Activated CD4-positive, CD25-positive, alpha-beta regulatory T cell (primary cell): Measurements from ENCODE around the gene PDE4A.
"Not testable (repeated sequence)": the region's sequence is repeated elsewhere in the genome, so short reads cannot be mapped to it uniquely, and the experiment has no call there.

ENCODE experiments used
- DNase-seq, 4 experiments: peaks; one replicate each; lab custom pipeline; 2025; lab: John Stamatoyannopoulos, UW

PDE4A gene

DNA sequence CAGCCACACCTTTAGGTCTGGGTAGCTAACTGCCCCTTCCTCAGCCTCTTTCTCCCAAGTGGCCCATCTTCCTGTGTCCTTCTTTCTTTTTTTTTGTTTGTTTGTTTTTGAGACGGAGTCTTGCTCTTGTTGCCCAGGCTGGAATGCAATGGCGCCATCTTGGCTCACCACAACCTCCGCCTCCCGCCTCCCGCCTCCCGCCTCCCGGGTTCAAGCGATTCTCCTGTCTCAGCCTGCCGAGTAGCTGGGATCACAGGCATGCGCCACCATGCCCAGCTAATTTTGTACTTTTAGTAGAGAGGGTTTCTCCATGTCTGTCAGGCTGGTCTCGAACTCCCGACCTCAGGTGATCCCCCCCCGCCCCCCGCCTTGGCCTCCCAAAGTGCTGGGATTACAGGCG lies 41.7 kb downstream of the PDE4A start:
- not testable (repeated sequence) for DNase-seq

DNA sequence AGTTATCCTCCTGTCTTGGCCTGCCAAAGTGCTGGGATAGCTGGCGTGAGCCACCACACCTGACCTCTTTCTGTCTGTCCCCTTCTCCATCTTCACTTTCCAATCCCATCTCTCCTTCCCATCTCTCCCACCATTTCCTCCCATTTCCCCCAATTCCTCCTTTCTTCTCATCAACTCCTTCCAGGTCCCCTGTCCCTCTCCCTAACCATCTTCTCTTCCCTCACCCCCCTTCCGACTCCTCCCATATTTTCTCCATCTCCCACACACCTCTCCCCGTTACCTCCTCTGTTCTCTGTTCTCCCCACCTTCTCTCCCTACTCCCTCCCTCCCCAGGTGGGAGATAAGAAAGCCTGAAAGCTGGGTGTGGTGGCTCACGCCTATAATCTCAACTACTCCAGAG lies 42.2 kb downstream of the PDE4A start:
- no peak for DNase-seq

DNA sequence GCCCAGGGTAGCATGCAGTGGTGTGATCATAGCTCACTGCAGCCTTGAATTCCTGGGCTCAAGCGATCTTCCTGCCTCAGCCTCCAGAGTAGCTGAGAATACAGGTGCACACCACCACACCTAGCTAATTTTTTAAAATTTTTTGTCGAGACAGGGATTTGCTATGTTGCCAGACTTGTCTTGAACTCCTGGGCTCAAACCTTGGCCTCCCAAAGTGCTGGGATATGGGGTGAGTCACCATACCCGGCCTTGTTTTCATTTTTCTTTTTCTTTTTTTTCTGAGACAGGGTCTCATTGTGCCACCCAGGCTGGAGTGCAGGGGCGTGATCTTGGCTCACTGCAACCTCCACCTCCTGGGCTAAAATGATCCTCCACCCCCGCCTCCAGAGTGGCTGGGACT lies 44.1 kb downstream of the PDE4A start:
- no peak for DNase-seq

DNA sequence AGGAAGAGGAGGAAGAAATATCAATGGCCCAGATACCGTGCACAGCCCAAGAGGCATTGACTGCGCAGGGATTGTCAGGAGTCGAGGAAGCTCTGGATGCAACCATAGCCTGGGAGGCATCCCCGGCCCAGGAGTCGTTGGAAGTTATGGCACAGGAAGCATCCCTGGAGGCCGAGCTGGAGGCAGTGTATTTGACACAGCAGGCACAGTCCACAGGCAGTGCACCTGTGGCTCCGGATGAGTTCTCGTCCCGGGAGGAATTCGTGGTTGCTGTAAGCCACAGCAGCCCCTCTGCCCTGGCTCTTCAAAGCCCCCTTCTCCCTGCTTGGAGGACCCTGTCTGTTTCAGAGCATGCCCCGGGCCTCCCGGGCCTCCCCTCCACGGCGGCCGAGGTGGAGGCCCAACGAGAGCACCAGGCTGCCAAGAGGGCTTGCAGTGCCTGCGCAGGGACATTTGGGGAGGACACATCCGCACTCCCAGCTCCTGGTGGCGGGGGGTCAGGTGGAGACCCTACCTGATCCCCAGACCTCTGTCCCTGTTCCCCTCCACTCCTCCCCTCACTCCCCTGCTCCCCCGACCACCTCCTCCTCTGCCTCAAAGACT lies 46.9 kb downstream of the PDE4A start:
- no peak for DNase-seq

DNA sequence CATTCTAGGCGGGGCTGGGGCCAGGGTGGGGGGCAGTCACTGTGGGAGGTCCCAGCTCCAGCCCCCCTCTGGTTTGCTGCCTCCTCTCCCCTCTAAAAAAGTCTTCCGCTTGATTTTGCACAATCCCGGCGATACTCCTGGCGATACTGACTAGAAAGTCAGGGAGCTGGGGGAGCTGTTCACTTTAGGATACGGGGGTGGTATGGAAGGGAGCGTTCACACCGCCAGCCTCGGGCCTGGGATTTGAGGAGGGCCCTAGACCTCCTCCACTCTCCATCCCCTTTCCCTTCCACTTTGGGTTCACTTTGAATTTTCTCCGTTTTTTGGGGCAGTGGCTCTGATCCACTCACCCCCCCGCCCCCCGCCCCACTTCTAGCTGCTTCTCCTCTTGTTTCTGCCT lies 47.8 kb downstream of the PDE4A start:
- no peak for DNase-seq

DNA sequence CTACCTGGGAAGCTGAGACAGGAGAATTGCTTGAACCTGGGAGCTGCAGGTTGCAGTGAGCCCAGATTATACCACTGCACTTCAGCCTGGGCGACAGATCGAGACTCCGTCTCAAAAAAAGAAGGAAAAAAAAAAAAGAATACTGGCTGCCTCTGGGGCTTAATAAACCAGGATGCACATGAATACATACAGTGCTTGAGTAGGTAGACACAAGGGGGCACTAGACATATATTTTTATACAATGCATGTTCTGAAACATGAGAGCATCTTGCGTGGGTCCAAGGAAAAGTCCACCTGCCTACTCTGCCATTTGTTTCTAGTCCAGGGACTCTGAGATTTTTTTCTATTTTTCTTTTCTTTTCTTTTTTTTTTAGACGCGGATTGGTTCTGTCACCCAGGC lies 51.6 kb downstream of the PDE4A start:
- DNase-seq = no peak

DNA sequence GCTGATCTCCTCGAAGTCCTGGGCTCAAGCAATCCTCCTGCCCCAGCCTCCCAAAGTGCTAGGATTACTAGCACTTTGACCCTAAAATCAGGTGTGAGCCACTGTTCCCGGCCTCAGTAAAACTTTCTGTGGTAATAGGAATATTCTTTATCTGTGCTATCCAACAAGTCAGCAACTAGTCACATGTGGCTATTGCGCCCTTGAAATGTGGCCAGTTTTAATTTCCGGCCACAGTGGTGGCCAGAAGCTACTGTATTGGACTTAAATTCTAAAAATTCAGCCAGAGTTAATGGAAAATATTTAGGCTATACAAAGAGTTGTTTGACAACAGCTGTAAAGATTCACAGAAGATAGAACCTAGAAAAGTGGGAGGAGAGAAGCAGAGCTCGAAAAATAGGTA lies 52.9 kb downstream of the PDE4A start:
- no peak for DNase-seq

DNA sequence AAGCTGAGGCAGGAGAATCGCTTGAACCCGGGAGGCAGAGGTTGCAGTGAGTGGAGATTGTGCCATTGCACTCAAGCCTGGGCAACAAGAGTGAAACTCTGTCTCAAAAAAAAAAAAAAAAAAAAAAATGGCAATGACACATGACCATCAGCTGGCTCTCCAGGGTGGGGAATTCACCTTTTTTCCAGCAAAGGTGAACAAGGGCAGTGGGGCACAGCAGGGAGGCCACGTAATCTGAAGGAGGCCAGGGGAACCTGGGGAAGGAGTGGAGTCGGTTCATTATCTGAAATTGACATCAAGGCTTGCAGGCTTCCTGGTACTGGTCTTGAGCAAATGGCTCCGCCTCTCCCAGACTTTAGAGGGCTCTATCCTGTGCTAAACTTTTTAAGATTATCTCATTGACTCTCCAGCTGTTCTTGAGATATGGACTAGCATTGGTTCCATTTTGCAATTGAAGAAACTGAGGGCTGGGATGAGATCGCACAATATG lies 54.7 kb downstream of the PDE4A start:
- DNase-seq = no peak

DNA sequence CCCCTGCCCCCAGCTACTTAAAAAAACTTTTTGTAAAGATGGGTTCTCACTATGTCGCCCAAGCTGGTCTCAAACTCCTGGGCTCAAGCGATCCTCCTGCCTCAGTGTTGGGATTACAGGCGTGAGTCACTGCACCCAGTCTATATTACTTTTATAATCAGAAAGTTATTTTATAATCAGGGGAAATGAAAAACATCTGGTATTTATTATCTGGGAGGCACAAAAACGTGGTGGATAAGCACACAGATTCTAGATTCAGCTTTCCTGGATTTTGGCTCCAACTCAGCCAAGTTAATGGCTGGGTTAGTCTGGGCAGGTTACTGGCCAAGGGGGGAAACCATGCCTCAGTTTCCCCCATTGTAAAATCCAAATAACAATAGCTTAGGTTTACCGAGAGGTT lies 58.1 kb downstream of the PDE4A start:
- DNase-seq = no peak

DNA sequence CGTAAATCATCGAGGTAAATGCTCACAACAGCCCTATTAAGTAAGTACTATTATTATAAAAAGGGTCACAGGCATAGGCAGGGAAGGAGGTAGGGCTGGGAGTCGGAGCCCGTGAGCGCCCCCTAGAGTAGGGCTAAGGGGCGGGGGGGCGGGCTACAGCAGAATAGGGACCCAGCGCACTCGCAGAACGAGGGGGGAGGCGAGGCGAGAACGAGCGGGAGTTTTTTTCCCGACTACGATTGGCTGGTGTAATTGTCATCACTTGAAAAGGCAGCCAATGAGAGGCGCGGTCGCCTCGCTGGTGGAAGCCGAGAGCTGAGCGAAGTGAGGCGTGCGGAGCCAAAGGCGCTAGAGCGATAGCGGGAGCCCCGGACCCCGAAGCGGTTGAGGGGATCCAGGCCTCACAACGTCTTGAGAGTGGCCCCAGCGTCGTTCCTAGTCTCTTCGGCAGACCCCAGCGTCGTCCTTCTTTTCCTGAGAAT lies 58.6 kb downstream of the PDE4A start:
- DNase-seq = peak; percentile 65 to 74 (median 71)

DNA sequence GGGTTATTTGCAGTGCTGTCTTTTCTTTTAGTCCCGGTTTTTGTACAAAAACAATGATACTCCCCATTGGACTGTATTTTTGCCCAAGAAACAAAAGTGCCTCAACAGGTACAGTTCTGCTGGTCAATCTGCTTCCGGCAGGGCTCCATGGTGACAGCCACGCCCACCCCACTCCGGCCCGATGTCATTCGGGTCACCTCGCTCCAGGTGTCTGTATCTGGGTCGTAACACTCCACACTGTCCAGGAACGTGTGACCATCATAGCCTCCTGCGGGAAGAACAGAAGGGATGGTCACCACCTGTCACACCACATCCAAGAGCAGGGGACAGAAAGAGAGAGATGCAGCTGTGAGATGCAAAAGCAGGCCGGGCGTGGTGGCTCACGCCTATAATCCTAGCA lies 66.2 kb downstream of the PDE4A start:
- no peak for DNase-seq

DNA sequence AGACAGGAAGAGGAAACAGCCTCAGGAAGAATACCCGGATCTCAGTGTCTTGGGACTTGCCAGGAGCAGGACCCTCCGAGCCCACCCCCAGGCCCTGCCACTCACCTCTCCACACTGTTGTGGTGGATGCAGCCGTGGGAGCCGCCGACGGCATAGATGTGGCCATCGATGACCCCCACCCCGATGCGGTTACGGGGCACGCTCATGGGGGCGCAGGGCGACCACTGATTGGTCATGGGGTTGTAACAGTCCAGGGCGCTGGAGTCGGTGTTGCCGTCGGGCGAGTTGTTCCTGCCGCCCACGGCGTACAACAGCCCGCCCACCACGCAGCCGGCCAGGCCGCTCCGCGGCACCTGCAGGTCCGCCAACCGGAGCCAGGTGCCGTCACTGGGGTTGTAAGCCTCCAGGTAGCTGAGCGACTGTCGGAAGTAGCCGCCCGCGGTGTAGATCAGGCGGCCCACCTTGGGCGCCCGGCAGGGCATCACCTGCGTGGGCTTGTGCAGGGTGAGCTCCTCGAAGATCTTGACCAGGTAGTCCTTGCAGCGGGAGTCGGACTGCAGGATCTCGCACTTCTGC lies 71.2 kb downstream of the PDE4A start:
- DNase-seq = no peak

DNA sequence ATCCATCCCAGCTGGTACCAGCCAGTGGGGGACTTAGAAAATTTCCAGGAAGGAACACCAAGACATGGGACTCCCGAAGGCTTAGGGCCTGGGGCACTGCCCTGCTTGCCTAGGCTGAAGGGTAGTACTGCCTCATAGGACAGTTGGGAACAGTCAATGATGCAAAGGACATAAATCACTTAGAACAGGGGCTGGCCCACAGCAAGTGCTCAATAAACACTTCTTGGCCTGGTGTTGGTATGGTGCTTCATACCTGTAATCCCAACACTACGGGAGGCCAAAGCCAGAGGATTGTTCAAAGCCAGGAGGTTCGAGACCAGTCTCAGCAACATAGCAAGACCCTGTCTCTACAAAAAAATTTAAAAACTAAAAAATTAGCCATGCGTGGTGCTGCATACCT lies 77.0 kb downstream of the PDE4A start:
- no peak for DNase-seq

DNA sequence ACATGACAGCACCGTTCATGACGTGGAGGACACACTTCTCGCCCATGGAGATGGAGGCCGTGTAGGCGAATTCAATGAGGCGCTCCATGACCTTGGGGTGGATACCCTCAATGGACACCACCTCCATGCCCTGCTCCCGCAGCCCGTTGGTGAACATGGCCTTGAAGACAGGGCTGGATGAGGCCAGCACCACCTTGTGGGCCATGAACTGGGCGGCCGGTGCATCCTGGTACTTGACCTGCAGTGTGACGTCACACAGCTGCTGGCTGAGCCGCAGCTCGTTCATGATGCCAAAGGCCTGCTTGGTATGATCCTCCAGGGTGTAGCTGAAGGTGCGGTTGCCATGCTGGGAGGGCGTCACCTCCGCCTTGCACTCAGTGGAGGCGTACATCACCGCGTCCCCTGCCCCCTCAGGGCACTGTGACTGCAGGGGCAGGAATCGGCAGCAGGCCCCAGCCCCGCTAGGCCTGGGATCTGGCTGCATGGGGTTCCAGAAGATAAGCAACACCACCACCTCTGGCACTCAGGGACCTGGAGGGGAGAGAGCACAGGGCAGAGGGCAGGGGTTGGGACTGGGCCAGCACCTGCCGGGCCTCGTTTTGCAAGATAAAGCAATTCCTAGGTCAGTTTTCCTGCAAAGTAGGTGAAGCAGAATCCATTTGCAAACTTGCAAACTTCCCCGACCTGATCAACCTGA lies 79.4 kb downstream of the PDE4A start:
- no peak for DNase-seq

DNA sequence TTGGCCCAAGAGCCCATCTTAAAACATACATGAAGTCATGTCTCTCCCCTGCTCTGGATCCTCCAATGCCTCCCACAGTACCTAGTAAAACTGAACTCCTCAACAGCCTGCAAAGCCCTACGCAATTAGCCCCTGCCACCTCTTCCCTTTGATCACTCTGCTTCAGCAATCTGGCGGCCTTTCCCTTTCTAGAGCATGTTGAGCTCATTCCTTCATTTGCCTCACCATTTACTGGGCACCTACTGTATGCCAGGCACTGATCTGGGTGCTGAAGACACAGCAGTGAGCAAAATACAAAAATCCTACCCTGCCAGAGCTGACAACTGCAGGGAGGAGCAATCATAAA lies 79.9 kb downstream of the PDE4A start:
- no peak for DNase-seq

DNA sequence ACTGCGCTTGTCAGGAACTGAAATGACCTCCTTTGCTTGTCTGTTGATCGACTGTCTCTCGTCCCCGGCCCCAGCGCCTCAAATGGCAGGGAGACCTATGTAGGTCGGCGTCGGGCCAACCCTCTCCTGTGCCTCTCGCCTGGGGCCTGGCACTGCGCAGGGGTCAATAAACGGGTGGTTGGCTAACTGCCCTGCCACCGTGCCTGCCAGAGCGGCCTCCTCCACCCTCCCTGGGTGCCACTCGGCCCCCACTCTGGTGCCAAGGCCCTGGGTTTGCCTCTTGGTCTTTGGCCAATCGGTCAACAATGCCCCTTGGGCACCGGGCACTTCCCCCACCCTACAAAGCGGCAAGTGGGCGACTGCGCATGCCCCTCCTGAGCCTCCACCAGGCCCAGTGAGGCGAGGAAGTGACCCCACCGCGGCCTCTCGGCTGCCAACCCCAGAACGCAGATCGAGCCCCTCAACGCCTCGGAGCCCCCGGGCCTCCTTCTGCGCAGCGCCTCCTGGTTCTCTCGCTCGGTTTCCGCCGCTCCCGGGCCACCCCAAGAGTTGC lies 81.7 kb downstream of the PDE4A start:
- DNase-seq = peak in 2 of 4 experiments; percentile 37 to 39

DNA sequence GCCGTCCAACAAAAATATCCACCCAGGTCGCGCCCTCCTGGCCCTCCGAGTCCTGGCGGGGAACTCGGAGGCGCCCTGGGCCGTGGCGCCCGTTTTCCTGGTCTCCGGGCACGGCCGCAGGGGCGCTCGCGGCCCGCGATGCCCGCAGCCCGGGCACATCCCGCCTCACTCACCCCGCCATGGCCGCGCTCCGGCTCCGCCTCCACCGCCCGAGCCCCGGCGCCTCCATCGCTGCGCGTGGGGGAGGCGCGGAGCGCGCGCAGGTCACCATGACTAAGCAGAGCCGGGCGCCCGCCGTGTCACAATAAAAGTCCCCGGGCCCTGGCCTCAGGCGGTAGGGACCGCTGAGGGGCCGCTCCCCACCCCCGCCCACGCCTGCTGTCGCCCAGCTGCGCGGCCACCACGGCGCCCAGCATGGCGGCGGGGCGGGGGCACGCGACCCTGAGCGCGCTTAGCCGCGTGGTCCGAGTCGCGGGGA lies 82.2 kb downstream of the PDE4A start:
- DNase-seq = peak; percentile 76 to 85 (median 81)

DNA sequence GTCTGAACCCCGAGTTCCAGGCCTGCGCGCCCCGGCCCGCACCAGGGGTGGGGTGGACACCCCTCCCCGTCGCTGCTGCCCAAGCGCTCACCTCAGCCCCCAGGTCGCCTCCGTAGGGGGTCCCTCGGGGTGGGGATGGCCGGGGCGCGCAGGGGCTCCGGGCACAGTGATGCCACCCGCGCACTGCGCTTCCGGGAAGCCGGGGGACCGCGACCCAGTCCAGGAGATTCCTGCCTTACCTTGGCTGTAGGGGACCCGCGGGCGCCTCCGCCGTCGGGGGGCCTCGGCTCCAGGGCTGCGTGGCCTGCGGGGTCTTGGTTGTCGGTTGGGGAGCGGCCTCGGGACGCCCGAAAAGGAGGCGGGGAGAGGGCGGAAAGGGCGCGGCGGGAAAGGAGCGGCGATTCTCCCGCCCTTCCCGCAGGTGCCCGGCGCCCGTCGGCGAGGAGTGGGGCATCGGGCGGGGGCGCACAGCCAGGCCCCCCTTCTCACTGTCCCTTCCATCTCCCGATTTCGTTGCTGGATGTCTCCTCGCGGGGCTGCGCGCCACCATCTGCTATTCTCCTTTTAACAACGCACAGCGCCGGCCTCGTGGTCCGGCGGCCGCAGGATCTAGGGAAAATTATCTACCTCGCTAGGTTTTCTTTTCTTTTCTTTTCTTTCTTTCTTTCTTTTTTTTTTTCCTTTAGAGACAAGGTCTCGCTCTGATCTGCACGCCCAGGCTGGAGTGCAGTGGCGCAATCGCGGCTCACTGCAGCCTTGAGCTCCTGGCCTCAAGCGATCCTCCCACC lies 82.9 kb downstream of the PDE4A start, which contains the start of gene KEAP1:
Gene KEAP1, minus strand, starts transcription at position 355 of the 788 bp plus-strand sequence. CDS start 3,323 bp downstream, outside the sequence.
- peak in 2 of 4 experiments; percentile 43 to 60 for DNase-seq

DNA sequence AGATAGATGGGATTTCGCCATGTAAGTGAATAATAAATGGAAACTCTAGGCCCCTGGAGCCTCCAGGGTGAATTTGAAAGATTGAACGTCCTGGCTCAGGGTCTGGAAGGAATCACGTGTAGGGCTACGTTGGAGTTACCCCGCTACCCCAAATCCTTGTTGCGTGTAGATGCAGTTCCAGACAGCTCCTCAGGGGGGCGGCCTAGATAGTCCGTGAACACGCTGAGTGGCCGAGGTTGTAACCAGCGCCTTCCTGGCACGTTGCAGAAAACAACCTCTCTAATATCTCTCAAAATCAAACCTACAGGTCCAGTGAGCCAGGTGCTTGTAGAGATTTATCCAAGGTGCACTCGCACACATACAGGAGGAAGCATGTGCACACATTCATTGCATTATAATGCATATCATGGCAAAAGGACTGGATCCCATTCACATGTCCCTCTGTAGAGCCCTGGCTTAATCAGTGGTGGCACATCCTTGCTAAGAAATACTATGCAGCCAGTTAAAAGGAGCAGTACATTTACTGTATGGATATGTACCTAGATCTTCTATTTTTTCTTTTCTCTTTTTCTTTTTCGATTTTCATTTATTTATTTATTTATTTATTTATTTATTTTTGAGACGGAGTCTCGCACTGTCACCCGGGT lies 85.4 kb downstream of the PDE4A start:
- peak; percentile 60 to 79 (median 68) for DNase-seq

DNA sequence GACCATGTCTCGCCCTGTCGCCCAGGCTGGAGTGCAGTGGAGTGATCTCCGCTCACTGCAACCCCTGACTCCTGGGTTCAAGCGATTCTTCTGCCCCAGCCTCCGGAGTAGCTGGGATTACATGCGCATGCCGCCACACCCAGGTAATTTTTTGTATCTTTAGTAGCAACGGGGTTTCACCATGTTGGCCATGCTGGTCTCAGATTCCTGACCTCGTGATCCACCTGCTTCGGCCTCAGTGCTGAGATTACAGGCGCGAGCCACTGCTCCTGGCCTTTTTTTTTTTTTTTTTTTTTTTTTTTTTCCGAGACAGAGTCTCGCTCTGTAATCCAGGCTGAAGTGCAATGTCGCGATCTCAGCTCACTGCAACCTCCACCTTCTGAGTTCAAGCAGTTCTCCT lies 87.7 kb downstream of the PDE4A start:
- no peak for DNase-seq

DNA sequence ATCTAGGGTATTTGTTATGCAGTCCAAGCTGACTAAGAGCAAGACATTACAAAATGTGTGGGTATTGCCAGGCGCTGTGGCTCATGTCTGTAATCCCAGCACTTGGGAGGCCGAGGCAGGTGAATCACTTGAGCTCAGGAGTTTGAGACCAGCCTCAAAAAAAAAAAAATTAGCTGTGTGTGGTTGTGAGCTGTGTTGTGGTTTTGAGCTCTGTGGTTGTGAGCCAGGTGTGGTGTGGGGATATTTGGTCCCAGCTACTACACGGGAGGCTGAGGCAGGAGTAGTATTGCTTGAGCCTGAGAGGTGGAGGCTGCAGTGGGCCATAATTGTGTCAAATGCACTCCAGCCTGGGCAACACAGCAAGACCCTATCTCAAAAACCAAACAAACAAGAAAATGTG lies 88.4 kb downstream of the PDE4A start:
- no peak for DNase-seq
